Measurements from ENCODE around the gene CLK3.

DNA sequence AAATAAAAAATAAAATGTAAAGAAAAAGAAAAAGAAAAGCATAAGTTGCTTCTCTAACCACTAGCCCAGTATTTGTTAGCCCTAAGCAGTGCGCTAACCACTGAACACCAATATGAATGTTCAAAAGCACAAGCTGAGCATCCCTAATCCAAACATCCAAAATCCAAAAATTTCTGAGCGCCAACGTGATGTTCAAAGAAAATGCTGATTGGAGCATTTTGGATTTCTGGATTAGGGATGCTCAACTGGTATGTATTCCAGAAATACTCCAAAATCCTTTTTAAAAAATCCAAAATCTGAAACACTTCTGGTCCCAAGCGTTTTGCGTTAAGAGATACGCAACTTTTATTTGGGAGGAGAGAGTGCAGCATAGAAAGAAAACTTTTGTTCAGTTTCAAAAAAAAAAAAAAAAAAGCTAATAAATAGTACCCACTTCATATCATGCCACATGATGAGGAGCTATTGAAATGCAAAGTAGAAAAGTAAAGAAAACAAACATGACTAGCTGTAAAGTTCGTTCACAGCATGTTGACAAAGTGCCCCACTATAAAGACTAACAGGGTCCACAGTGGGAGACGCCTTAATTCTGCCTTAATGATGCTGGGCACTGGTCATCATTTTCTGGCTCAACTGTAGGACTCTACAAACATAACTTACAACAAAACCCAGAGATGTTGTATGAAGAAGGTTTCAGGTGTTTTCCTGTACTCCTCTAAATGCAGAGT is 47.8 kb downstream of the CLK3 start:
- TF ChIP-seq CTCF (IDR thresholded peaks at IDR 0.05) = no peak
- no peak for TF ChIP-seq POLR2A (IDR thresholded peaks at IDR 0.05)

Measured in esophagus squamous epithelium (tissue), 4 donors.